K562 (cell line): ENCODE results near the gene RAB7A. TPM values are rescaled to one million over a fixed set of nuclear protein-coding genes. Genes with fewer than 3 reads are reported as not detected.

Source experiments
- ARNT ChIP-seq, 2 experiments: fragments of 450-650 bp; IDR thresholded peaks; 2 replicates each; pipeline ENCODE4 v1.6.1; 2016; ENCODE audit warnings: mild to moderate bottlenecking in 1 of 2
- HCFC1 ChIP-seq: IDR thresholded peaks from 2 replicates; pipeline ENCODE4 v1.6.1; 2012; ENCODE audit warnings: low read depth, low read length, improper control_type of control experiment
- HOXB6 ChIP-seq: fragments of 250-450 bp; sonication (Bioruptor Pico); IDR thresholded peaks from 2 replicates; pipeline ENCODE4 v1.5.1; 2022; ENCODE audit warnings: mild to moderate bottlenecking, borderline replicate concordance
- ILK ChIP-seq: fragments of 450-650 bp; IDR thresholded peaks from 2 replicates; pipeline ENCODE4 v1.6.1; 2016; ENCODE audit warnings: missing genetic modification characterization, low read depth, mild to moderate bottlenecking, missing compliant biosample characterization, moderate library complexity, borderline replicate concordance
- L3MBTL2 ChIP-seq: fragments of 450-650 bp; IDR thresholded peaks from 2 replicates; pipeline ENCODE4 v1.6.1; 2016; ENCODE audit warnings: mild to moderate bottlenecking, moderate library complexity
- LCOR ChIP-seq: sonication (generic); formaldehyde crosslinking; IDR thresholded peaks from 2 replicates; pipeline ENCODE4 v1.8.0; 2022; ENCODE audit warnings: mild to moderate bottlenecking, missing genetic modification reagents
- MAFG ChIP-seq: fragments of 450-650 bp; conservative IDR thresholded peaks from 2 replicates; pipeline ENCODE4 v1.6.1; 2016; ENCODE audit warnings: missing genetic modification characterization, missing compliant biosample characterization
- MAFK ChIP-seq: IDR thresholded peaks from 2 replicates; pipeline ENCODE4 v1.6.1; 2011; ENCODE audit warnings: low read length, improper control_type of control experiment
- MYBL2 ChIP-seq, 2 experiments: fragments of 450-650 bp in 1 of 2; sonication (generic) in 1 of 2; formaldehyde crosslinking in 1 of 2; IDR thresholded peaks; 2 replicates each; pipeline versions ENCODE4 v1.6.1 to v1.8.1; 2017 to 2022; ENCODE audit warnings: borderline replicate concordance in 1 of 2, inconsistent platforms in 1 of 2, low read depth in 1 of 2, mild to moderate bottlenecking in 1 of 2, missing genetic modification reagents in 1 of 2, moderate library complexity in 1 of 2
- NCOA6 ChIP-seq: fragments of 450-650 bp; IDR thresholded peaks from 2 replicates; pipeline ENCODE4 v1.6.1; 2017; ENCODE audit warnings: mild to moderate bottlenecking
- NEUROD1 ChIP-seq: fragments of 150-350 bp; IDR thresholded peaks from 2 replicates; pipeline ENCODE4 v1.6.1; 2014; ENCODE audit warnings: borderline replicate concordance, low read length, low read depth; ENCODE audit not compliant: partially characterized antibody
- PCBP1 ChIP-seq: fragments of 200-400 bp; formaldehyde crosslinking; IDR thresholded peaks from 2 replicates; pipeline ENCODE4 v1.6.1; 2018; ENCODE audit warnings: mild to moderate bottlenecking, low read depth, low read length; ENCODE audit not compliant: poor library complexity, severe bottlenecking
- PHF8 ChIP-seq: fragments of 200-600 bp; sonication (generic); IDR thresholded peaks from 2 replicates; pipeline ENCODE4 v1.6.1; 2012; ENCODE audit warnings: mixed run types, mild to moderate bottlenecking, inconsistent platforms, low read length, moderate library complexity, borderline replicate concordance
- PML ChIP-seq: IDR thresholded peaks from 2 replicates; pipeline ENCODE4 v1.6.1; 2012; ENCODE audit warnings: low read length, inconsistent platforms
- PURB ChIP-seq: sonication (generic); formaldehyde crosslinking; IDR thresholded peaks from 2 replicates; pipeline ENCODE4 v1.9.0; 2021; ENCODE audit warnings: low read depth, mild to moderate bottlenecking, missing genetic modification reagents
- STAT5A ChIP-seq: IDR thresholded peaks from 2 replicates; pipeline ENCODE4 v1.6.1; 2012; ENCODE audit warnings: low read length, inconsistent platforms, borderline replicate concordance
- STAT5B ChIP-seq: fragments of 250-450 bp; sonication (Bioruptor Pico); IDR thresholded peaks from 2 replicates; pipeline ENCODE4 v1.8.0; 2021; ENCODE audit warnings: mild to moderate bottlenecking, inconsistent platforms
- XRCC3 ChIP-seq: fragments of 450-650 bp; IDR thresholded peaks from 2 replicates; pipeline ENCODE4 v1.6.1; 2017; ENCODE audit warnings: mild to moderate bottlenecking, moderate library complexity
- YY1 ChIP-seq, 3 experiments: IDR thresholded peaks; 2 replicates each; pipeline ENCODE4 v1.6.1; 2011; ENCODE audit warnings: low read length in 2 of 3, mild to moderate bottlenecking in 2 of 3, moderate library complexity in 2 of 3, borderline replicate concordance in 1 of 3, control low read depth in 1 of 3, low read depth in 1 of 3; ENCODE audit not compliant: insufficient read depth in 3 of 3, insufficient replicate concordance in 2 of 3, control insufficient read depth in 1 of 3, insufficient read length in 1 of 3; ENCODE audit errors: extremely low read depth in 1 of 3
- ZBTB33 ChIP-seq: sonication (generic); formaldehyde crosslinking; IDR thresholded peaks from 2 replicates; pipeline ENCODE4 v1.8.1; 2023; ENCODE audit warnings: mild to moderate bottlenecking, missing genetic modification reagents
- ZKSCAN8 ChIP-seq: fragments of 200-800 bp; sonication (Bioruptor generic); IDR thresholded peaks from 2 replicates; pipeline ENCODE4 v1.6.1; 2016; ENCODE audit warnings: missing genetic modification characterization, missing compliant biosample characterization
- ZNF311 ChIP-seq: fragments of 250-450 bp; sonication (Bioruptor Pico); IDR thresholded peaks from 2 replicates; pipeline ENCODE4 v1.4.0; 2020; ENCODE audit warnings: mild to moderate bottlenecking, moderate library complexity
- ZNF584 ChIP-seq: fragments of 200-800 bp; sonication (Bioruptor generic); IDR thresholded peaks from 2 replicates; pipeline ENCODE4 v1.6.1; 2016; ENCODE audit warnings: low read depth, mild to moderate bottlenecking, missing genetic modification characterization, missing compliant biosample characterization
- ZNF639 ChIP-seq, 2 experiments: fragments of 200-800 bp in 1 of 2; sonication (Bioruptor generic) in 1 of 2; sonication (generic) in 1 of 2; formaldehyde crosslinking in 1 of 2; IDR thresholded peaks in 1 of 2; conservative IDR thresholded peaks in 1 of 2; 2 replicates each; pipeline versions ENCODE4 v1.5.0 to v1.6.1; 2016 to 2020; ENCODE audit warnings: missing compliant biosample characterization in 1 of 2, missing genetic modification characterization in 1 of 2, missing genetic modification reagents in 1 of 2
- ZNF644 ChIP-seq: fragments of 200-800 bp; sonication (Bioruptor generic); IDR thresholded peaks from 2 replicates; pipeline ENCODE4 v1.6.1; 2016; ENCODE audit warnings: low read depth, missing genetic modification characterization, missing compliant biosample characterization
- ZNF695 ChIP-seq: fragments of 450-650 bp; formaldehyde crosslinking; IDR thresholded peaks from 2 replicates; pipeline ENCODE4 v1.4.0; 2020; ENCODE audit warnings: mild to moderate bottlenecking, moderate library complexity
- polyA plus RNA-seq, 8 experiments: library from polyadenylated mRNA; depleted of rRNA in 4 of 8; stranded (reverse) in 5 of 8; unstranded in 3 of 8; fragments of >200 nt; fragmentation: Nextera tagmentation in 2 of 8; fragmentation: Illumina TruSeq in 1 of 8; extraction: Ambion mirVana in 2 of 8; extraction: Trizol in 1 of 8; gene quantifications; 2 replicates each; pipeline versions ENCODE4 v1.2.1 to v1.2.3, GENCODE V29; 2011 to 2014; ENCODE audit warnings: inconsistent platforms in 1 of 8, missing spikeins in 1 of 8
- total RNA-seq, 7 experiments: library from RNA; depleted of rRNA in 6 of 7; stranded (reverse); fragments of >200 nt in 6 of 7; fragmentation: Illumina TruSeq in 2 of 7; extraction: Trizol in 2 of 7; gene quantifications; 2 replicates each; pipeline versions ENCODE4 v1.2.1 to v1.2.3, GENCODE V29; 2011 to 2021; ENCODE audit warnings: low replicate concordance in 1 of 7

Gene RAB7A
- total and polyA plus RNA-seq, 9 of the 15 experiments (the other 6 are each of a cell fraction or from before 2014, with no cell fraction given), result 30.9 to 204 (median 72.8) TPM

DNA sequence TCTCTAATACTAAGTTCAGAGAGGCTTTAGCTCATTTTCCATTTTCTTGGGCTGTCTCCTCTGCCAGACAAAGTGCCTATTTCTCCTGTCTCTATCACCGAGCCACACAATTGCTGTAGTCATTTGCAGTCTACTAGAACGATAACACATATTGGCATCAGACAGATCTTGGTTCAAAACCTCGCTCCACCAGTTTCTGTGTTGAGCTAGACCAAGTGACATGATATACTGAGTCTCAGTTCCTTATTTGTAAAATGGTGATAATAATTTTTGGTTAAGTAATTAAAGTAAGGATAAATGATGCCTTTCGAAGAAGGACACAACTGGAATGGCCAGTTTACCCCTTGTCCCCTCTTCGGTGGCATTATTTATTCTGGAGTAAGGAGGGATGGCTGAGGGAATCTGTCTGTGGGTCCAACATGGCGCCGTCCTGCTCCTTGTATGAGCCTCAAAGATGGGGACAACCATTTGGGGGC, 398 bp upstream of the RAB7A start (continued):
- TF ChIP-seq L3MBTL2, result peak; percentile 95
- TF ChIP-seq MYBL2 (IDR thresholded peaks at IDR 0.05; ENCODE audit: low read depth), result peak; percentile 61; the same call in 1 of the 2 replicates
- TF ChIP-seq MYBL2 (CRISPR knock-in tag; IDR thresholded peaks at IDR 0.05; ENCODE audit: borderline replicate concordance), result no peak
- no peak for TF ChIP-seq PML
- TF ChIP-seq HCFC1, result peak; percentile 92
- no peak for TF ChIP-seq MAFK
- no peak; the same call in 1 of the 2 replicates for TF ChIP-seq LCOR (CRISPR knock-in tag)
- TF ChIP-seq ARNT (IDR thresholded peaks at IDR 0.05), result no peak
- no peak for TF ChIP-seq STAT5B (CRISPR knock-in tag)
- no peak for TF ChIP-seq NCOA6
- no peak for TF ChIP-seq PHF8
- no peak for TF ChIP-seq STAT5A
- no peak for TF ChIP-seq MAFG
- TF ChIP-seq ZNF695, result no peak
- peak; percentile 91; the same call in 1 of the 2 replicates for TF ChIP-seq ZNF584 (CRISPR knock-in tag)
- peak; percentile 54; the same call in 1 of the 2 replicates for TF ChIP-seq ZBTB33
- no peak for TF ChIP-seq ZNF639 (CRISPR knock-in tag; conservative IDR thresholded peaks at IDR 0.05 in 1 of 2, IDR thresholded peaks at IDR 0.05 in 1 of 2)
- TF ChIP-seq XRCC3, result no peak
- peak; percentile 98 to 100 (median 100) for TF ChIP-seq YY1 (IDR thresholded peaks at IDR 0.05; ENCODE audit: borderline replicate concordance in 1 of 3, control insufficient read depth in 1 of 3, extremely low read depth in 1 of 3, insufficient read depth in 3 of 3, insufficient read length in 1 of 3, insufficient replicate concordance in 2 of 3, low read depth in 1 of 3, low read length in 2 of 3)
- TF ChIP-seq ZNF311 (CRISPR knock-in tag), result 0 out of 2 replicates have a peak, but pooled peaks have one; percentile 55
- no peak for TF ChIP-seq NEUROD1
- no peak for TF ChIP-seq ILK (tag)
- TF ChIP-seq HOXB6 (CRISPR knock-in tag), result no peak
- TF ChIP-seq PURB (CRISPR knock-in tag), result no peak
- no peak for TF ChIP-seq PCBP1
- peak; percentile 91 for TF ChIP-seq ZNF644 (tag)
- TF ChIP-seq ZKSCAN8, result no peak
